ENCODE results near the gene SSH2. TPM values are rescaled to one million over a fixed set of nuclear protein-coding genes. Genes with fewer than 3 reads are reported as not detected.

SSH2 gene
- polyA plus RNA-seq, 3 donors: 31.9 to 66.6 (median 54.0) TPM

DNA sequence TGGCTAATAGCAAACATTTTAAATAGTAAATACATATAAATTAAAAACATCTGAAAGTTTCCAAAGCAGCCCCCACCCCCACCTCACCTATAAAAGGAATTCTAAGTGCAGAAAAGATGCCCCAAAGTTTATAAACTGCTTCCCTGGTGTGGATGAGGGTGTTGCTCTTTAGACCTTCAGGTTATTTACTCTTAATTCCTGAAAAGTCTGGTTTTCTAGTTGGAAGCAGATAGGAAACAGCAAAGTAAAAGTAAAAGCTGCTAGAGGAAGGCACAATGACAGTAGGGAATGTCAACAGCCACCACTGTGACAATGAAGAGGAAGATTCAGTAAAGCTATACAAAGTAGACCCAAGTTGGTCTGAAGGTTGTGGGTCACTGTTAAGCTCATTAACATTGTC, 37.8 kb downstream of the SSH2 start:
- Mint-ChIP-seq H3K4me1 (peaks cover 11% of the 10 kb centered on the region), H3K27ac (no peak overlapping the region), H3K36me3 (peaks cover 8 to 11% of the 10 kb centered on the region in 2 donors), H3K9me3 (peaks cover 2 to 8% (median 3%) of the 10 kb centered on the region in 7 donors), H3K4me3 (no peak overlapping the region), H3K27me3 (ENCODE audit: low read depth in 3 of 3) (peaks cover 0 to 2% (median 0%) of the 10 kb centered on the region in 3 donors)
- Histone ChIP-seq H3K4me3 (replicated peaks in 1 of 3; ENCODE audit: low read depth in 2 of 3, low read length in 3 of 3) (no peak overlapping the region), H3K79me2 (ENCODE audit: insufficient read depth, low read length) (peaks cover 60% of the 10 kb centered on the region), H3K4me2 (replicated peaks; ENCODE audit: extremely low read depth, low read length, poor library complexity, severe bottlenecking) (no peak overlapping the region), H3K27me3 (ENCODE audit: control insufficient read depth in 2 of 2, insufficient read depth in 2 of 2, low read length in 2 of 2) (no peaks in the 10 kb centered on the region), H3K9me3 (replicated peaks in 1 of 2; ENCODE audit: control insufficient read depth in 1 of 2, insufficient read depth in 1 of 2, low read length in 2 of 2) (no peaks in the 10 kb centered on the region), H3K9ac (ENCODE audit: insufficient read depth, low read length, poor library complexity, severe bottlenecking) (no peak overlapping the region), H2AFZ (ENCODE audit: insufficient read depth, low read depth, low read length, poor library complexity, severe bottlenecking) (no peak overlapping the region), H3K27ac (ENCODE audit: low read depth in 1 of 2, low read length in 2 of 2) (no peak overlapping the region), H3K36me3 (replicated peaks in 1 of 2; ENCODE audit: control insufficient read depth in 1 of 2, insufficient read depth in 2 of 2, low read length in 2 of 2) (no peaks in the 10 kb centered on the region), H3K4me1 (ENCODE audit: control insufficient read depth in 1 of 2, insufficient read depth in 2 of 2, low read length in 2 of 2) (no peaks in the 10 kb centered on the region), H4K20me1 (ENCODE audit: insufficient read depth, low read length) (no peaks in the 10 kb centered on the region)
- intact Hi-C loops (cut with micrococcal nuclease): no loop called here
- TF ChIP-seq, protein P1, sequence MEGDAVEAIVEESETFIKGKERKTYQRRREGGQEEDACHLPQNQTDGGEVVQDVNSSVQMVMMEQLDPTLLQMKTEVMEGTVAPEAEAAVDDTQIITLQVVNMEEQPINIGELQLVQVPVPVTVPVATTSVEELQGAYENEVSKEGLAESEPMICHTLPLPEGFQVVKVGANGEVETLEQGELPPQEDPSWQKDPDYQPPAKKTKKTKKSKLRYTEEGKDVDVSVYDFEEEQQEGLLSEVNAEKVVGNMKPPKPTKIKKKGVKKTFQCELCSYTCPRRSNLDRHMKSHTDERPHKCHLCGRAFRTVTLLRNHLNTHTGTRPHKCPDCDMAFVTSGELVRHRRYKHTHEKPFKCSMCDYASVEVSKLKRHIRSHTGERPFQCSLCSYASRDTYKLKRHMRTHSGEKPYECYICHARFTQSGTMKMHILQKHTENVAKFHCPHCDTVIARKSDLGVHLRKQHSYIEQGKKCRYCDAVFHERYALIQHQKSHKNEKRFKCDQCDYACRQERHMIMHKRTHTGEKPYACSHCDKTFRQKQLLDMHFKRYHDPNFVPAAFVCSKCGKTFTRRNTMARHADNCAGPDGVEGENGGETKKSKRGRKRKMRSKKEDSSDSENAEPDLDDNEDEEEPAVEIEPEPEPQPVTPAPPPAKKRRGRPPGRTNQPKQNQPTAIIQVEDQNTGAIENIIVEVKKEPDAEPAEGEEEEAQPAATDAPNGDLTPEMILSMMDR (IDR thresholded peaks at IDR 0.05): no peak
- no peak for DNase-seq

DNA sequence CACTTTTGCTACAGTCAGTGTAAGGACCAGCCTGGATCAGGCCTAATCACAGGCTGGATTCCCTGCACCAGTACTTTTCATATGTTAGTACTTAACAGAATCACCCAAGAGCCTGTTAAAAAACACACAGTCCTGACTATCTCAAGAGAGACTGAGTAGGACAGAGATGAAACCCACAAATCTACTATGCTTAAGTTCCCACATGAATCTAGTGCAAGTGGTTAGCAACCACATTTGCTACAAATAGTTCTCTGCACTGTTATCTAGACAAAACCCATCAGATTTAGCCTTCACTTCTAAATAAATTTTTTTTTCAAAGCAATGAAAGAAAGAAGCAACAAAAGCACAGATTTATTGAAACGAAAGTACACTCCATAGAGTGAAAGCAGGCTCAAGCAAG, 38.9 kb downstream of the SSH2 start:
- no peak for DNase-seq
- Histone ChIP-seq H3K9me3 (replicated peaks in 1 of 2; ENCODE audit: control insufficient read depth in 1 of 2, insufficient read depth in 1 of 2, low read length in 2 of 2) (no peaks in the 10 kb centered on the region), H3K4me3 (replicated peaks in 1 of 3; ENCODE audit: low read depth in 2 of 3, low read length in 3 of 3) (no peak overlapping the region), H3K79me2 (ENCODE audit: insufficient read depth, low read length) (peaks cover 70% of the 10 kb centered on the region), H3K9ac (ENCODE audit: insufficient read depth, low read length, poor library complexity, severe bottlenecking) (no peak overlapping the region), H2AFZ (ENCODE audit: insufficient read depth, low read depth, low read length, poor library complexity, severe bottlenecking) (no peak overlapping the region), H3K27me3 (ENCODE audit: control insufficient read depth in 2 of 2, insufficient read depth in 2 of 2, low read length in 2 of 2) (no peaks in the 10 kb centered on the region), H3K27ac (ENCODE audit: low read depth in 1 of 2, low read length in 2 of 2) (no peak overlapping the region), H4K20me1 (ENCODE audit: insufficient read depth, low read length) (no peaks in the 10 kb centered on the region), H3K36me3 (replicated peaks in 1 of 2; ENCODE audit: control insufficient read depth in 1 of 2, insufficient read depth in 2 of 2, low read length in 2 of 2) (no peaks in the 10 kb centered on the region), H3K4me1 (ENCODE audit: control insufficient read depth in 1 of 2, insufficient read depth in 2 of 2, low read length in 2 of 2) (no peaks in the 10 kb centered on the region), H3K4me2 (replicated peaks; ENCODE audit: extremely low read depth, low read length, poor library complexity, severe bottlenecking) (no peak overlapping the region)
- Mint-ChIP-seq H3K36me3 (peaks cover 8 to 11% of the 10 kb centered on the region in 2 donors), H3K4me1 (peaks cover 12% of the 10 kb centered on the region), H3K27me3 (ENCODE audit: low read depth in 3 of 3) (peaks cover 0 to 2% (median 0%) of the 10 kb centered on the region in 3 donors), H3K4me3 (no peak overlapping the region), H3K27ac (no peak overlapping the region), H3K9me3 (peaks cover 0 to 5% (median 0%) of the 10 kb centered on the region in 7 donors)
- WGBS (ENCODE audit: insufficient coverage): no CpG with 5 or more reads among the region's 1 CpG
- TF ChIP-seq, protein P1 (IDR thresholded peaks at IDR 0.05): no peak
- intact Hi-C loops (cut with micrococcal nuclease): no loop called here
